Neural cell (in vitro differentiated cells): Measurements from ENCODE around the gene KIF19. TPM values are rescaled to one million over a fixed set of nuclear protein-coding genes. Genes with fewer than 3 reads are reported as not detected.

Experiments used
- H2AFZ ChIP-seq: fragments of 200-600, 300-800 bp; sonication (generic), shearing (Covaris generic); 2 replicates; pipeline ENCODE4 v1.6.0; 2014; ENCODE audit warnings: low read depth, mild to moderate bottlenecking, antibody characterized with exemption, low read length, moderate library complexity
- H3F3A ChIP-seq: fragments of 200-600 bp; shearing (Covaris generic); 2 replicates; pipeline ENCODE4 v1.6.1; 2016; ENCODE audit warnings: mild to moderate bottlenecking, moderate library complexity, mixed read lengths, antibody characterized with exemption, low read length; ENCODE audit not compliant: insufficient read depth, poor library complexity, severe bottlenecking
- H3K27ac ChIP-seq: fragments of 200-600, 300-800 bp; sonication (generic), shearing (Covaris generic); 2 replicates; pipeline ENCODE4 v1.5.1; 2014; ENCODE audit warnings: mild to moderate bottlenecking, low read length, moderate library complexity
- H3K27me3 ChIP-seq: fragments of 300-800, 200-600 bp; sonication (generic), shearing (Covaris generic); 2 replicates; pipeline ENCODE4 v1.6.0; 2014; ENCODE audit warnings: mild to moderate bottlenecking, low read depth, low read length, moderate library complexity; ENCODE audit not compliant: insufficient read depth
- H3K36me3 ChIP-seq: fragments of 300-800, 200-600 bp; sonication (generic), shearing (Covaris generic); 2 replicates; pipeline ENCODE4 v1.5.1; 2014; ENCODE audit warnings: mild to moderate bottlenecking, antibody characterized with exemption, low read length, moderate library complexity; ENCODE audit not compliant: insufficient read depth
- H3K4me2 ChIP-seq: fragments of 300-800, 200-600 bp; sonication (generic), shearing (Covaris generic); 2 replicates; pipeline ENCODE4 v1.6.0; 2014; ENCODE audit warnings: mild to moderate bottlenecking, low read length
- H3K4me3 ChIP-seq: fragments of 300-800, 200-600 bp; sonication (generic), shearing (Covaris generic); 2 replicates; pipeline ENCODE4 v1.5.1; 2014; ENCODE audit warnings: mild to moderate bottlenecking, low read length, moderate library complexity
- H3K79me2 ChIP-seq: fragments of 200-600 bp; shearing (Covaris generic); replicated peaks from 2 replicates; pipeline ENCODE4 v1.6.0; 2014; ENCODE audit warnings: mild to moderate bottlenecking, low read length, moderate library complexity; ENCODE audit not compliant: insufficient read depth
- H3K9ac ChIP-seq: fragments of 300-800, 200-600 bp; sonication (generic), shearing (Covaris generic); 2 replicates; pipeline ENCODE4 v1.6.1; 2016; ENCODE audit warnings: mild to moderate bottlenecking, low read length, mixed read lengths
- H3K9me2 ChIP-seq: fragments of 200-600 bp; shearing (Covaris generic); 2 replicates; pipeline ENCODE4 v1.6.1; 2016; ENCODE audit warnings: mild to moderate bottlenecking, low read length, mixed read lengths; ENCODE audit not compliant: insufficient read depth
- H3K9me3 ChIP-seq: fragments of 200-600, 300-800 bp; sonication (generic), shearing (Covaris generic); 2 replicates; pipeline ENCODE4 v1.6.1; 2016; ENCODE audit warnings: mild to moderate bottlenecking, mixed run types, low read length, moderate library complexity, mixed read lengths
- H4K20me1 ChIP-seq: fragments of 200-600 bp; shearing (Covaris generic); 2 replicates; pipeline ENCODE4 v1.6.1; 2016; ENCODE audit warnings: mild to moderate bottlenecking, mixed run types; ENCODE audit not compliant: insufficient read depth
- EP300 ChIP-seq: fragments of 450-650 bp; conservative IDR thresholded peaks from 2 replicates; pipeline ENCODE4 v1.6.1; 2014; ENCODE audit warnings: antibody characterized with exemption, mild to moderate bottlenecking, moderate library complexity; ENCODE audit not compliant: poor library complexity, severe bottlenecking
- EZH2 ChIP-seq: fragments of 200-600, 300-800 bp; shearing (Covaris generic), sonication (generic); IDR thresholded peaks from 2 replicates; pipeline ENCODE4 v1.6.1; 2014; ENCODE audit warnings: antibody characterized with exemption, low read length, borderline replicate concordance, mild to moderate bottlenecking; ENCODE audit not compliant: insufficient read depth, poor library complexity, severe bottlenecking
- POLR2AphosphoS5 ChIP-seq: IDR thresholded peaks from 2 replicates; pipeline ENCODE4 v1.6.1; 2012
- RAD21 ChIP-seq: fragments of 450-650 bp; conservative IDR thresholded peaks from 2 replicates; pipeline ENCODE4 v1.6.1; 2014; ENCODE audit warnings: antibody characterized with exemption, mild to moderate bottlenecking, moderate library complexity
- SMC3 ChIP-seq: fragments of 450-650 bp; conservative IDR thresholded peaks from 2 replicates; pipeline ENCODE4 v1.6.1; 2014; ENCODE audit warnings: antibody characterized with exemption, mild to moderate bottlenecking, moderate library complexity; ENCODE audit not compliant: poor library complexity
- polyA plus RNA-seq: library from polyadenylated mRNA; depleted of rRNA; stranded (reverse); fragments of >200 nt; gene quantifications from 2 replicates; pipeline ENCODE4 v1.2.3, GENCODE V29; 2014
- TF ChIP-seq, protein P1 (sequence below): fragments of 450-650 bp; IDR thresholded peaks from 2 replicates; pipeline ENCODE4 v1.5.1; 2014; ENCODE audit warnings: antibody characterized with exemption, mild to moderate bottlenecking, moderate library complexity; ENCODE audit not compliant: poor library complexity, severe bottlenecking
- TF ChIP-seq, protein P2 (sequence below): IDR thresholded peaks from 2 replicates; pipeline ENCODE4 v1.6.1; 2012; ENCODE audit warnings: borderline replicate concordance

KIF19 gene
- polyA plus RNA-seq, 1 donor from 2014 or later = not detected

GRCh38 chr17:74380086-74380958 lies 54.3 kb downstream of the KIF19 start:
- Histone ChIP-seq H3F3A (no peaks in the 10 kb centered on the region), H3K4me2 (no peak overlapping the region), H3K9me2 (no peaks in the 10 kb centered on the region), H3K9me3 (no peaks in the 10 kb centered on the region), H3K27ac (no peak overlapping the region), H3K36me3 (no peaks in the 10 kb centered on the region), H2AFZ (no peak overlapping the region), H3K27me3 (no peaks in the 10 kb centered on the region), H3K79me2 (no peaks in the 10 kb centered on the region), H4K20me1 (no peaks in the 10 kb centered on the region), H3K9ac (no peak overlapping the region), H3K4me3 (no peak overlapping the region)
- no peak for TF ChIP-seq SMC3

- Histone ChIP-seq H2AFZ (no peak overlapping the region), H4K20me1 (no peaks in the 10 kb centered on the region), H3K36me3 (no peaks in the 10 kb centered on the region), H3K27ac (no peak overlapping the region), H3K27me3 (no peaks in the 10 kb centered on the region), H3K9me2 (no peaks in the 10 kb centered on the region), H3K9ac (no peak overlapping the region), H3K4me3 (no peak overlapping the region), H3K9me3 (no peaks in the 10 kb centered on the region), H3K4me2 (no peak overlapping the region), H3K79me2 (no peaks in the 10 kb centered on the region), H3F3A (no peaks in the 10 kb centered on the region)
- TF ChIP-seq POLR2AphosphoS5 (no peak), RAD21 (no peak), EP300 (no peak), EZH2 (no peak)
- TF ChIP-seq, protein P1, sequence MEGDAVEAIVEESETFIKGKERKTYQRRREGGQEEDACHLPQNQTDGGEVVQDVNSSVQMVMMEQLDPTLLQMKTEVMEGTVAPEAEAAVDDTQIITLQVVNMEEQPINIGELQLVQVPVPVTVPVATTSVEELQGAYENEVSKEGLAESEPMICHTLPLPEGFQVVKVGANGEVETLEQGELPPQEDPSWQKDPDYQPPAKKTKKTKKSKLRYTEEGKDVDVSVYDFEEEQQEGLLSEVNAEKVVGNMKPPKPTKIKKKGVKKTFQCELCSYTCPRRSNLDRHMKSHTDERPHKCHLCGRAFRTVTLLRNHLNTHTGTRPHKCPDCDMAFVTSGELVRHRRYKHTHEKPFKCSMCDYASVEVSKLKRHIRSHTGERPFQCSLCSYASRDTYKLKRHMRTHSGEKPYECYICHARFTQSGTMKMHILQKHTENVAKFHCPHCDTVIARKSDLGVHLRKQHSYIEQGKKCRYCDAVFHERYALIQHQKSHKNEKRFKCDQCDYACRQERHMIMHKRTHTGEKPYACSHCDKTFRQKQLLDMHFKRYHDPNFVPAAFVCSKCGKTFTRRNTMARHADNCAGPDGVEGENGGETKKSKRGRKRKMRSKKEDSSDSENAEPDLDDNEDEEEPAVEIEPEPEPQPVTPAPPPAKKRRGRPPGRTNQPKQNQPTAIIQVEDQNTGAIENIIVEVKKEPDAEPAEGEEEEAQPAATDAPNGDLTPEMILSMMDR = no peak
- TF ChIP-seq, protein P2, sequence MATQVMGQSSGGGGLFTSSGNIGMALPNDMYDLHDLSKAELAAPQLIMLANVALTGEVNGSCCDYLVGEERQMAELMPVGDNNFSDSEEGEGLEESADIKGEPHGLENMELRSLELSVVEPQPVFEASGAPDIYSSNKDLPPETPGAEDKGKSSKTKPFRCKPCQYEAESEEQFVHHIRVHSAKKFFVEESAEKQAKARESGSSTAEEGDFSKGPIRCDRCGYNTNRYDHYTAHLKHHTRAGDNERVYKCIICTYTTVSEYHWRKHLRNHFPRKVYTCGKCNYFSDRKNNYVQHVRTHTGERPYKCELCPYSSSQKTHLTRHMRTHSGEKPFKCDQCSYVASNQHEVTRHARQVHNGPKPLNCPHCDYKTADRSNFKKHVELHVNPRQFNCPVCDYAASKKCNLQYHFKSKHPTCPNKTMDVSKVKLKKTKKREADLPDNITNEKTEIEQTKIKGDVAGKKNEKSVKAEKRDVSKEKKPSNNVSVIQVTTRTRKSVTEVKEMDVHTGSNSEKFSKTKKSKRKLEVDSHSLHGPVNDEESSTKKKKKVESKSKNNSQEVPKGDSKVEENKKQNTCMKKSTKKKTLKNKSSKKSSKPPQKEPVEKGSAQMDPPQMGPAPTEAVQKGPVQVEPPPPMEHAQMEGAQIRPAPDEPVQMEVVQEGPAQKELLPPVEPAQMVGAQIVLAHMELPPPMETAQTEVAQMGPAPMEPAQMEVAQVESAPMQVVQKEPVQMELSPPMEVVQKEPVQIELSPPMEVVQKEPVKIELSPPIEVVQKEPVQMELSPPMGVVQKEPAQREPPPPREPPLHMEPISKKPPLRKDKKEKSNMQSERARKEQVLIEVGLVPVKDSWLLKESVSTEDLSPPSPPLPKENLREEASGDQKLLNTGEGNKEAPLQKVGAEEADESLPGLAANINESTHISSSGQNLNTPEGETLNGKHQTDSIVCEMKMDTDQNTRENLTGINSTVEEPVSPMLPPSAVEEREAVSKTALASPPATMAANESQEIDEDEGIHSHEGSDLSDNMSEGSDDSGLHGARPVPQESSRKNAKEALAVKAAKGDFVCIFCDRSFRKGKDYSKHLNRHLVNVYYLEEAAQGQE = no peak
Observed at GRCh38 chr17:74380959-74381808, 55.2 kb downstream of the KIF19 start.
